ENCODE results near the gene CD247. TPM values are rescaled to one million over a fixed set of nuclear protein-coding genes. Genes with fewer than 3 reads are reported as not detected.

Gene CD247
- polyA plus RNA-seq (2013), result 0.22 TPM in 2 replicates

GRCh38 chr1:167518331-167518700, at the start of gene CD247:
Gene CD247, minus strand, starts transcription at chr1:167518529. Its CDS starts 64 bp downstream, at chr1:167518465.
- Histone ChIP-seq H4K12ac (ENCODE audit: low read depth, low read length) (no peak within 1 kb of the TSS), H3K79me2 (ENCODE audit: control insufficient read depth, insufficient read depth, low read length, poor library complexity) (no peaks in the 10 kb centered on the region), H3K79me1 (ENCODE audit: low read length) (no peaks in the 10 kb centered on the region), H3K36me3 (ENCODE audit: control insufficient read depth in 1 of 2, insufficient read depth in 2 of 2, low read length in 2 of 2) (no peaks in the 10 kb centered on the region), H2AFZ (ENCODE audit: insufficient read depth, low read length, poor library complexity) (no peak within 1 kb of the TSS), H3K4me1 (ENCODE audit: control insufficient read depth in 1 of 2, insufficient read depth in 2 of 2, low read length in 2 of 2) (no peaks in the 10 kb centered on the region), H3K9ac (ENCODE audit: low read length) (no peak within 1 kb of the TSS), H3K14ac (ENCODE audit: low read length) (no peak within 1 kb of the TSS), H2AK5ac (ENCODE audit: low read length) (no peak within 1 kb of the TSS), H2BK120ac (ENCODE audit: insufficient read depth, low read length, poor library complexity) (no peak within 1 kb of the TSS), H3K27ac (ENCODE audit: low read depth, low read length) (no peak within 1 kb of the TSS), H3K4ac (ENCODE audit: low read depth, low read length) (no peak within 1 kb of the TSS), H3K23ac (ENCODE audit: low read length) (no peak within 1 kb of the TSS), H4K8ac (ENCODE audit: low read depth, low read length) (no peak within 1 kb of the TSS), H3K9me3 (ENCODE audit: insufficient read depth, low read depth, low read length) (no peaks in the 10 kb centered on the region), H3K4me2 (ENCODE audit: low read length) (no peak within 1 kb of the TSS), H2BK12ac (ENCODE audit: low read length) (no peak within 1 kb of the TSS), H2BK5ac (ENCODE audit: low read depth, low read length, poor library complexity) (no peak within 1 kb of the TSS), H4K91ac (ENCODE audit: low read depth, low read length) (no peak within 1 kb of the TSS), H3K4me3 (ENCODE audit: low read depth, low read length) (no peak within 1 kb of the TSS), H3K27me3 (ENCODE audit: insufficient read depth, low read length) (no peaks in the 10 kb centered on the region), H3K18ac (ENCODE audit: low read length) (no peak within 1 kb of the TSS)
- WGBS (ENCODE audit: extremely low coverage, insufficient coverage, insufficient read length), result no CpG with 5 or more reads among the region's 14 CpGs
- DNase-seq, result no peak

- H3K4me3 ChIP-seq (ENCODE audit: low read depth, low read length), result no peak overlapping the region
- H3K79me2 ChIP-seq (ENCODE audit: control insufficient read depth, insufficient read depth, low read length, poor library complexity), result no peaks in the 10 kb centered on the region
- no peak overlapping the region for H4K91ac ChIP-seq (ENCODE audit: low read depth, low read length)
- peaks cover 2% of the 10 kb centered on the region for H3K79me1 ChIP-seq (ENCODE audit: low read length)
- H3K4me1 ChIP-seq (ENCODE audit: control insufficient read depth in 1 of 2, insufficient read depth in 2 of 2, low read length in 2 of 2), result peaks cover 5 to 9% of the 10 kb centered on the region in 2 experiments
- no peak overlapping the region for H2BK120ac ChIP-seq (ENCODE audit: insufficient read depth, low read length, poor library complexity)
- no peak overlapping the region for H3K27ac ChIP-seq (ENCODE audit: low read depth, low read length)
- H2BK12ac ChIP-seq (ENCODE audit: low read length), result no peak overlapping the region
- H3K4ac ChIP-seq (ENCODE audit: low read depth, low read length), result no peak overlapping the region
- no peak overlapping the region for H3K9ac ChIP-seq (ENCODE audit: low read length)
- no peak overlapping the region for H2BK5ac ChIP-seq (ENCODE audit: low read depth, low read length, poor library complexity)
- no peak for DNase-seq
- no peak overlapping the region for H3K4me2 ChIP-seq (ENCODE audit: low read length)
- H2AK5ac ChIP-seq (ENCODE audit: low read length), result no peak overlapping the region
- no peak overlapping the region for H3K14ac ChIP-seq (ENCODE audit: low read length)
- H3K27me3 ChIP-seq (ENCODE audit: insufficient read depth, low read length), result no peaks in the 10 kb centered on the region
- no peak overlapping the region for H3K18ac ChIP-seq (ENCODE audit: low read length)
- WGBS (ENCODE audit: extremely low coverage, insufficient coverage, insufficient read length), result no CpG with 5 or more reads among the region's 5 CpGs
- H3K23ac ChIP-seq (ENCODE audit: low read length), result no peak overlapping the region
- no peak overlapping the region for H4K8ac ChIP-seq (ENCODE audit: low read depth, low read length)
- H3K9me3 ChIP-seq (ENCODE audit: insufficient read depth, low read depth, low read length), result no peaks in the 10 kb centered on the region
- H3K36me3 ChIP-seq (ENCODE audit: control insufficient read depth in 1 of 2, insufficient read depth in 2 of 2, low read length in 2 of 2), result no peaks in the 10 kb centered on the region
- peak overlapping the region; percentile 46 for H4K12ac ChIP-seq (ENCODE audit: low read depth, low read length)
- H2AFZ ChIP-seq (ENCODE audit: insufficient read depth, low read length, poor library complexity), result no peak overlapping the region
These were observed 49.3 kb upstream of the CD247 start for GRCh38 chr1:167567663-167568062.

- H3K79me1 ChIP-seq (ENCODE audit: low read length), result peaks cover 2% of the 10 kb centered on the region
- H3K27ac ChIP-seq (ENCODE audit: low read depth, low read length), result peak overlapping the region; percentile 12
- no peaks in the 10 kb centered on the region for H3K79me2 ChIP-seq (ENCODE audit: control insufficient read depth, insufficient read depth, low read length, poor library complexity)
- H2BK5ac ChIP-seq (ENCODE audit: low read depth, low read length, poor library complexity), result no peak overlapping the region
- no peak overlapping the region for H4K8ac ChIP-seq (ENCODE audit: low read depth, low read length)
- H3K18ac ChIP-seq (ENCODE audit: low read length), result no peak overlapping the region
- H3K9me3 ChIP-seq (ENCODE audit: insufficient read depth, low read depth, low read length), result no peaks in the 10 kb centered on the region
- H3K4ac ChIP-seq (ENCODE audit: low read depth, low read length), result no peak overlapping the region
- no peak overlapping the region for H2BK120ac ChIP-seq (ENCODE audit: insufficient read depth, low read length, poor library complexity)
- DNase-seq, result no peak
- no CpG with 5 or more reads among the region's 3 CpGs for WGBS (ENCODE audit: extremely low coverage, insufficient coverage, insufficient read length)
- H3K23ac ChIP-seq (ENCODE audit: low read length), result no peak overlapping the region
- no peak overlapping the region for H2AK5ac ChIP-seq (ENCODE audit: low read length)
- H3K9ac ChIP-seq (ENCODE audit: low read length), result no peak overlapping the region
- no peaks in the 10 kb centered on the region for H3K27me3 ChIP-seq (ENCODE audit: insufficient read depth, low read length)
- no peak overlapping the region for H3K14ac ChIP-seq (ENCODE audit: low read length)
- H3K4me2 ChIP-seq (ENCODE audit: low read length), result no peak overlapping the region
- no peak overlapping the region for H2AFZ ChIP-seq (ENCODE audit: insufficient read depth, low read length, poor library complexity)
- no peak overlapping the region for H4K12ac ChIP-seq (ENCODE audit: low read depth, low read length)
- H3K4me1 ChIP-seq (ENCODE audit: control insufficient read depth in 1 of 2, insufficient read depth in 2 of 2, low read length in 2 of 2), result peaks cover 5 to 9% of the 10 kb centered on the region in 2 experiments
- H4K91ac ChIP-seq (ENCODE audit: low read depth, low read length), result no peak overlapping the region
- H3K4me3 ChIP-seq (ENCODE audit: low read depth, low read length), result no peak overlapping the region
- no peak overlapping the region for H2BK12ac ChIP-seq (ENCODE audit: low read length)
- H3K36me3 ChIP-seq (ENCODE audit: control insufficient read depth in 1 of 2, insufficient read depth in 2 of 2, low read length in 2 of 2), result no peaks in the 10 kb centered on the region
These were observed 48.4 kb upstream of the CD247 start for GRCh38 chr1:167566766-167567165.

GRCh38 chr1:167565922-167566321, 47.6 kb upstream of the CD247 start:
- DNase-seq, result no peak

More at GRCh38 chr1:167565922-167566321, 47.6 kb upstream of the CD247 start:
- Histone ChIP-seq H4K91ac (ENCODE audit: low read depth, low read length) (no peak overlapping the region), H2BK12ac (ENCODE audit: low read length) (no peak overlapping the region), H3K4me3 (ENCODE audit: low read depth, low read length) (no peak overlapping the region), H3K36me3 (ENCODE audit: control insufficient read depth in 1 of 2, insufficient read depth in 2 of 2, low read length in 2 of 2) (no peaks in the 10 kb centered on the region), H3K79me1 (ENCODE audit: low read length) (peaks cover 2% of the 10 kb centered on the region), H2AK5ac (ENCODE audit: low read length) (no peak overlapping the region), H3K27ac (ENCODE audit: low read depth, low read length) (no peak overlapping the region), H3K4me2 (ENCODE audit: low read length) (no peak overlapping the region), H3K9ac (ENCODE audit: low read length) (no peak overlapping the region), H3K9me3 (ENCODE audit: insufficient read depth, low read depth, low read length) (no peaks in the 10 kb centered on the region), H3K4me1 (ENCODE audit: control insufficient read depth in 1 of 2, insufficient read depth in 2 of 2, low read length in 2 of 2) (peaks cover 5 to 9% of the 10 kb centered on the region in 2 experiments), H2BK5ac (ENCODE audit: low read depth, low read length, poor library complexity) (no peak overlapping the region), H4K8ac (ENCODE audit: low read depth, low read length) (no peak overlapping the region), H3K18ac (ENCODE audit: low read length) (no peak overlapping the region), H3K27me3 (ENCODE audit: insufficient read depth, low read length) (no peaks in the 10 kb centered on the region), H3K79me2 (ENCODE audit: control insufficient read depth, insufficient read depth, low read length, poor library complexity) (no peaks in the 10 kb centered on the region), H3K4ac (ENCODE audit: low read depth, low read length) (no peak overlapping the region), H3K23ac (ENCODE audit: low read length) (no peak overlapping the region), H4K12ac (ENCODE audit: low read depth, low read length) (no peak overlapping the region), H2AFZ (ENCODE audit: insufficient read depth, low read length, poor library complexity) (no peak overlapping the region), H2BK120ac (ENCODE audit: insufficient read depth, low read length, poor library complexity) (no peak overlapping the region), H3K14ac (ENCODE audit: low read length) (no peak overlapping the region)
- WGBS (ENCODE audit: extremely low coverage, insufficient coverage, insufficient read length), result 100% methylated on average over 1 of the region's 5 CpGs

Measured in trophoblast cell (in vitro differentiated cells and primary cell).